ENCODE results near the gene MTCL1.

MTCL1 gene

GRCh38 chr18:8673256-8674209 lies 31.8 kb upstream of the MTCL1 start:
- DNase-seq (ENCODE audit: insufficient read length, low spot score), result no peak
- FAIRE-seq, result no peak
- no peak for TF ChIP-seq CTCF (IDR thresholded peaks at IDR 0.05; ENCODE audit: insufficient read depth, missing control alignments)

- no peak for TF ChIP-seq CTCF (IDR thresholded peaks at IDR 0.05; ENCODE audit: insufficient read depth, missing control alignments)
- DNase-seq (ENCODE audit: insufficient read length, low spot score) (no peak), FAIRE-seq (no peak)
Observed at GRCh38 chr18:8675057-8675456, 30.3 kb upstream of the MTCL1 start.

GRCh38 chr18:8681196-8681595 lies 24.2 kb upstream of the MTCL1 start:
- TF ChIP-seq CTCF (IDR thresholded peaks at IDR 0.05; ENCODE audit: insufficient read depth, missing control alignments), result no peak

GRCh38 chr18:8684577-8684976 lies 20.8 kb upstream of the MTCL1 start:
- DNase-seq (ENCODE audit: insufficient read length, low spot score), result no peak

More at GRCh38 chr18:8681196-8681595, 24.2 kb upstream of the MTCL1 start:
- DNase-seq (ENCODE audit: insufficient read length, low spot score) (no peak), FAIRE-seq (no peak)

GRCh38 chr18:8685141-8685913 lies 20.0 kb upstream of the MTCL1 start:
- TF ChIP-seq CTCF (IDR thresholded peaks at IDR 0.05; ENCODE audit: insufficient read depth, missing control alignments), result no peak
- DNase-seq (ENCODE audit: insufficient read length, low spot score) (no peak), FAIRE-seq (no peak)

More at GRCh38 chr18:8684577-8684976, 20.8 kb upstream of the MTCL1 start:
- FAIRE-seq, result no peak
- TF ChIP-seq CTCF (IDR thresholded peaks at IDR 0.05; ENCODE audit: insufficient read depth, missing control alignments), result no peak

- FAIRE-seq (no peak), DNase-seq (ENCODE audit: insufficient read length, low spot score) (no peak)
- no peak for TF ChIP-seq CTCF (IDR thresholded peaks at IDR 0.05; ENCODE audit: insufficient read depth, missing control alignments)
Observed at GRCh38 chr18:8685914-8686216, 19.5 kb upstream of the MTCL1 start.
